NCI-H2171 treated with DMSO at 0.1 percent for 48 hours (cell line): ENCODE results near the gene CPT1A.

Experiments
- DNase-seq: peaks from one replicate; lab custom pipeline; 2025; lab: John Stamatoyannopoulos, UW

The CPT1A gene

DNA sequence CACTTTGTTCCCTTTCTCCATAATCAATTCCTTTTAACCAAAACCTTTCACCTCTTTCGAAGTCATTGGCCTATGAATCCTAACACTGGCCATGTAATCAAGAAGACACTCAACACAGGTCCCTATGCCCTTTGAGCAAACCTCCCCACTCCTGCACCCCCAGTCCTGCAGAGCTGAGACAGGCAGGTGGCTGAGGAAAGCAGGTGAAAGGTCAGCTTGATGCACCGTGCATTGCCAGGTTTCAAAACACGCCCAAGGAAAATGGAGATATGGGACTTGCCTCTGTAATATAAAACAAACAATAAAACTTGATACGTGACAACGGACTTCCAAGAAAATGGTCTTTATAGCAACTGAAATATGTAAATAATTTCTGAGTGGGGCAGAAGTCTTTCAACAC lies 10.6 kb downstream of the CPT1A start:
- peak; percentile 17 for DNase-seq

DNA sequence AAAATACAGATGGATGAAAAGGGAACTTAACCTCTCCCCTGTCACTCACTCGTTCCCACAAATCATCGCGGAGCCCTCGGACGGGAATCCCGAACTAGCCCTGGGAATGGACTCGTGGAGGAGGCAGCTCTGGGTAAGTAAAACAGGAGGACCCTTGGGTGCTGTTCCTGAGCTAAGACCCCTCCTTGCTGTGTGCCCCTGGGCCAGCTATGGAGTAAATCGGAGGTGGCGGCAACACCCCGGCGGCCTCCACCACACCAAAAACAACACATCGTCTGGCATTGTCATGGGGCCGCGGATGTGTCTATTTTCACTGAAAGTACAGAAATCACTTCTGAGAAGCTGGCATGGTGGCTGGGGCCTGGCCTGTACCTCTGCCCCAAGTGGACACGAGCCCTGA lies 12.1 kb downstream of the CPT1A start:
- DNase-seq = no peak

DNA sequence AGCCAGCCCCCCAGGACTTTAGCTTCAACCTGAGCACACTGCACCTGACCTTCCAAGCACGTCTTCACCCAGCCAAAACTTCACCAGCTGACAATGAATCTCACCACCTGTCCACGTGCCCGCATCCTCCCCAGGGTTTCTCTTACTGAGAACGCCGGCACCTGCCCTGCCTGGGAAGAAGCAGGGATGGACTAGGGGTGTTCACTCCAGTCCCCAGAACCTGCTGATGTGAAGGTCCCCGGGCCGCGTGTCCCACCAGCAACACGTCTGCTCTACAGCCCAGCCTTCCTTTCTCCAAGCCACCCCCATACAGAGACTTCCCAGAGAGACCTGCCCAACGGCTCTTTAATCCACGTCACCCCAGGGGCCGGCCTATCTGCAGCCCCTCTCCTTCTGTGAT lies 12.8 kb downstream of the CPT1A start:
- DNase-seq = peak; percentile 38

DNA sequence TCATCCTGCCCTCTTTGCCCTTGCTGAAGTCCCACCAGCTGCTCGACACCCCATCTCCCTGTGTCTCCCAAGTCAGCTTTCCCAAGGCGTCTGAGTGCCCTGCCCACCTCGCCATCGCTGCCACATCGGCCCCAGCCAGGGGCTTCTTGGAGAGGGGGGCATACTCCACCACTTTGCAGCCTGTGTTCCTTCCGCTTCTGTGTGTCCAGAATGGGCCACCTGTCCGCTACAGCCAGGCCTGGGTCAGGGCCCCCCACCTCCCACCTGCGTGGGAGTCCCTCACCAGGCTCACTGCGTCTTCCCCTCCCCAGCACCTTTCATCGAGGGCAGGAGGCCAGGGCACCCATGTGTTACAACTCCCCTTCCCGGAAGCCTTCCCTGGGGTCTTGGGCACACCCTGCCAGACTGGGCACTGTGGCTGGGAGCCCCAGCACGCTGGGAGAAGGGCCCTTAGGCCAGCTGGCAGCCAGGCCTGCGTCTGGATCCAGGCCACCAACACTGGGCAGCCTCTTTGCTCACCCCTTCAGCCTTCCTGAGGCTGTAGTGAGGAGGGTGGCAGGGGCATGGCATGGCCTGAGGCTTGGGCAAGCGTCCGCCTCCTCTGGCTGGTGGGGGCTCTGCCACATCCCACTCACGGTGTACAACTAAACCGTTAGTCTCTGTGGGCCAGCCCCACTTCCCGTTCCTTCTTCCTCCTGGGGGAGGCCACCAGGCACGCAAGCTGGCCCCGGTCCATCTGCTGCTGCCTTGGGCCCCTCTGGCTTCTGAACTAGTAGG lies 13.4 kb downstream of the CPT1A start:
- DNase-seq = no peak

DNA sequence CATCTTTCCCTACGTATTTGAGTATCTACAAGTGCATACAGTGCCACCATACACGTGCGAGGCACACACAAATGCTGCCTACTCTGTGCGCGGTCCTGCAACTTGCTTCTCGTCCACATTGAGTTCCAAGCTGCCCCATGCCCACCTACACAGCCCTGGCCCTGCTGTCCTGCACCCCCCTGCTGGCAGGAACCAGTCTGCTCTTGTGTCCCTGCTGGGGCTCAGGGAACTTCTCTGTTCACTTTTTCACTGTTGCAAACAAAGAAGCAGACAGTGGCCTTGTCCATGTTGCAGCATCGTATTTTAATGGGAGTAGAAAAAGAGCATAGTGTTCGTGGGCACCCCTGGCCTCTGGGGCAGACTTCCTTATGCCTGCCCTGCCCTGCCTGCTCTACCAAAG lies 14.0 kb downstream of the CPT1A start:
- DNase-seq = no peak

DNA sequence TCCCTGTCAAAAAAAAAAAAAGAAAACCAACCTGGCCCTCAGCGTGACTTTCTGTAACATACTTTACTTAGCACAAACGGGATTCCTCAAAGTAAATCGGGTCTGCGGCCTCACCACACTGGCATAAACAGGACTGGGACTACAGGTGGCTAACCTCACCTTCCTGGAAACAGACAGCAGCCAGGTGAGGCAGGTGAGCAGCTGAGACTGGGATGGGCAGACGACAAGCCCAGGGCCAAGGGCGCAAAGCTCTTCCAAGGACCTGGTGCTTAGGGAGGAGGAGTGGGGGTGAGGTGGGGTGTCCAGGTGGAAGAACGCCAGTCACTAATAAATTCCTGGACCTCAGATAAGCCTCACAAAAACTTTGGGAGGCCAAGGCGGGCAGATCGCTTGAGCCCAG lies 15.0 kb downstream of the CPT1A start:
- no peak for DNase-seq

DNA sequence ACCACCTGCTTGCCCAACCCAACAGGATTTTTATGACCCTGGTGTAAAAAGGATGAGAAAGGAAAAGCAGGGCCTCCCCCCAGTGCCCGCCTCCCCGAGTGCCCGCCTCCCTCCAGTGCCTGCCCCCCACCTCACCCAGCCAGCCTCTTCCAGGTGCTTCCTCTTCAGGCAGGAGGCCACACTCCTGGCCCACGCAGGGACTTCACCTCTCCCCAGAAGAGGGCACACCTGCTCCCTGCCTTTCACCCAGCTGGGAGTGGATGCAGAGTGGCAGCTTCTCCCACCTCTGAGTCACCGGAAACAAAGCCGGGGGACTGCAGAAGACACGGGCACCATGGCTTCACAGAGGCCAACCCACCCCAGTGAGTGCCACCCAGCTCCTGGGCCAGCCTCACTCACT lies 16.1 kb downstream of the CPT1A start:
- no peak for DNase-seq

DNA sequence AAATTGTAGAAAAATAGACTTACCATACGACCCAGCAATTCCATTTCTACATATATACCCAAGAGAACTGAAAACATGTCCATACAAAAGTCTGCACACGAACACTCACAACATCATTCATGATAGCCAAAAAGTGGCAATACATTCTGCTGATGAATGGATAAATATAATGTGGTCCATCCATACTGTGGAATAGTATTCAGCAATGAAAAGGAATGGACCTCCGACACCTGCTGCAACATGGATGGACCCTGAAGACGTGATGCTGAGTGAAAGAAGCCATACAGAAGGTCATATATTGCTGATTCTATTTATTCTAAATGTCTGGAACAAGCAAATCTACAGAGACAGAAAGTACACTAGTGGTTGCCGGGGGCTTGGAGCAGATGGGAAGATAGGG lies 19.2 kb downstream of the CPT1A start:
- DNase-seq = no peak

DNA sequence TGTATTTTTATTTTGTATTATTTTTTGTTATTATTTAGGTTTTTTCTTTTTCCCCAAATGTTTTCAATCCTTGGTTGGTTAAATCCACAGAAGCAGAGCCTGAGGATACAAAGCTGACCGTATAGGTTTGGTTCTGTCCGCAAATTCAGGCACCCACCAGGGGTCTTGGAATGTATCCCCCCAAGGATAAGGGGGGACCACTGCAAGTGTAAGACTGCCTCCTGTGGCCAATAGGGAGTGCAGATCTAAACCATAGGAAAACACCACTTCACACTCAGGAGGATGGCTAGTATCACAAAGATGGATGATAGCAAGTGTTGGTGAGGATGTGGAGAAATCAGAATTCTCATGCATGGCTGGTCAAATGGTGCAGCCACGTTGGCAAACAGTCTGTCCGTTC lies 20.0 kb downstream of the CPT1A start:
- no peak for DNase-seq

DNA sequence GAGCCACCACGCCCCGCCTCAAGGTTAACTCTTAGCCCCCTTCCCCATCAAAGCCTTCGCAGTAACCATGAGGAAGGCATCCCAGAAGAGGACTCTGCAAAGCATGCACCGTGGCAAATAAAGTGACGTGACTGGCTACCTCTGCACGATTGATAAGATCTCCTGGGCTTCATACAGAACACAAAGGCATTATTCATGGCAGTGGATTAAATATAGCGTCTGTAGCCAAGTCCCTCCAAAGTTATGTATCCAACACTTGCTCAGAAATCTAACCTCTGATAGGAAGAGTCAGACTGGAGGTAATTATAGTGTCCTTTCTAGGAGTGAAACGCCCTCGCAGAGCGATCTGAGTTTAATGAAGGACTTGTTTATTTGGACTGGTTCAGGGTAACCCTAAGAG lies 22.4 kb downstream of the CPT1A start:
- DNase-seq = no peak

DNA sequence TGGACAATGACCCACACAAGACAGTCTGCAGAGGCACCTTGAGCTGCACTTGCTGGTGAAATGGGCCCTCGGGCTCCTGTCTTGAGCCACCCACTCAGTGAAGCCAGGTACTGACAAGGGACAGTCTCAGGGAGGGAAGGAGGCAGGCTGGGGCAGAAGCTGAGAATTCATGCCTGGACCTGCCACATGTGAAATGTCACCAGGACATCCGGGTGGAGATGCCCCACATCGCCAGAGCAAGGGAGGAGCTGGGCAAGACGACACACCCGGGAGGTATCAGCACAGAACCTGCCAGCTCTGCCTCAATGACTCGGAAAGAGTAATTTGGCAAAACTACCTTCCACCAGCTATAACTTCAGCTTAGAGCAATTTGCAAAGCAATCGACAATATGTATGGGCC lies 23.5 kb downstream of the CPT1A start:
- no peak for DNase-seq

DNA sequence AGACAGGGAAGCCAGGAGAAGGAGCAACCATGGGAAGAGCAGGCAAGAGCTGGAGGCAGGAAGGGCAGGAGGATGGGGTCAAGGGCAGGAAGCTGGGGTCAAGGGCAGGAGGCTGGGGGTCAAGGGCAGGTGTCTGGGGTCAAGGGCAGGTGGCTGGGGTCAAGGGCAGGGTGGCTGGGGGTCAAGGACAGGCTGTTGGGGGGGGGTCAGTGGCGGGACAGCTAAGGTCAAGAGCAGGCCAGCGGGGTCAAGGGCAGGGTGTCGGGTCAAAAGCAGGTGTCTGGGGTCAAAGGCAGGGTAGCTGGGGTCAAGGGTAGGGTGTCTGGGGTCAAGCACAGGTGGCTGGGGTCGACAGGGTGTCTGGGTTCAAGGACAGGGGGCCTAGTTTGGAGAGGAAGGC lies 24.2 kb downstream of the CPT1A start:
- no peak for DNase-seq

DNA sequence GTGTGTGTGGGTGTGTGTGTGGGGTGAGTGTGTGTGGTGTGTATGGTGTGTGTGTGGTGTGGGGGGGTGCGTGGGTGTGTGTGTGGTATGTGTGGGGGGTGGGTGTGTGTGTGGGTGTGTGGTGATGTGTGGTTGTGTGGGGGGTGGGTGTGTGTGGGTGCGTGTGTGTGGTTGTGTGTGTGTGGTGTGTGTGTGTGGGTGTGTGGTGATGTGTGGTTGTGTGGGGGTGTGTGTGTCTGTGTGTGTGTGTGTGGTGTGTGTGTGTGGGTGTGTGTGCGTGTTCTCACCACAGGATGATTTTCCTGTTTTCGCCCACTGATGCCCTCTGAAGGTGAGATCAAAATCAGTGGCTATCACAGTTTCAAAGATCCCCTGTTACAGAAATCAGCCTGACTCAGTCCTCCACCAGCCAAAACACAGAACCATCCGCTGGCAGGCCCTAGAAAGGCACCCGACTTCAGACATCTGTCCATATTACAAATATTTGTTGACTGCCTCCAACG lies 24.7 kb downstream of the CPT1A start:
- DNase-seq = no peak

DNA sequence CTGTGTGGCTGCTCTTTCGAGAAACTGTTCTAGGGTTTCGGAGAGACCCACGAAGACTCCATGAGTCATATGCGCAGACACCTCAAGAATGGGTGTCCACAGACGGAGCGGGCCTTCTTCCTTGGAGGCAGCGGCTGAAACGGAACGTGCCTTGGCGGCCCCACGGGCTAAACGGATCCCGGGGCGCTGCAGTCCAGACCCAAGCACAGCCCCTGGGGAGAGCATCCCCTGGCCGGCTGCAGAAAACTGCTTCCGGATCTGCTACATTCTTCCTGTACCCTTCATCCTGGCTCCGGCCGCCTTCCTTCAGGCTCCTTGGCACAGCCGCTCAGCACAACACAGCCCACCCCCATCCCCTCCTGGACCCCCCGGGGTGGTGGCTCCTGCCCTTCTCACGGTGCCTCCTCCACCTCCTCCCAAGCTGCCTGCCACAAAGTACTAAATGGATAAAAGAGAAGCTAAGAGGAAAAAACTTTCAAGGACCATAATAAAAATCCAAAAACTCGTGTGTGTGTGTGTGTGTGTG lies 25.4 kb downstream of the CPT1A start:
- DNase-seq = no peak

DNA sequence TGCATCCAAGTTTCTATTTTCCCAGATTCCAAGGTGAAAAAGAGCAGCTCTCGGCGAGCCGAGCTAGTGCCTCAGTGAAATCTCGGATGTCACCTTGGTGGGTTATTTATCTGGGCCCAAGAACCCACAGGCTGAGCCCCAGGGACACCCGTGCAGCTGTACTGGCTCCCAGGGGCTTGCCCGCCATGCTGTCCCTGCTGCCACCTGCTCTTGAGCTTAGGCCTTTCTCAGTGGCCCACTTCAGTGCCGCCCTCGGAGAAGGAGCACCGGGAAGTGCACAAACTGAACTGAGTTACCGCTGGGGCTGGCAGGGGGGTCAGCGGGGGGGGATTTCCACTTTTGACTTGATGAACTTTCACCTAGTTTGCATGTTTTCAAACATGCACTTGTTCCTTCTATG lies 27.9 kb downstream of the CPT1A start:
- no peak for DNase-seq

DNA sequence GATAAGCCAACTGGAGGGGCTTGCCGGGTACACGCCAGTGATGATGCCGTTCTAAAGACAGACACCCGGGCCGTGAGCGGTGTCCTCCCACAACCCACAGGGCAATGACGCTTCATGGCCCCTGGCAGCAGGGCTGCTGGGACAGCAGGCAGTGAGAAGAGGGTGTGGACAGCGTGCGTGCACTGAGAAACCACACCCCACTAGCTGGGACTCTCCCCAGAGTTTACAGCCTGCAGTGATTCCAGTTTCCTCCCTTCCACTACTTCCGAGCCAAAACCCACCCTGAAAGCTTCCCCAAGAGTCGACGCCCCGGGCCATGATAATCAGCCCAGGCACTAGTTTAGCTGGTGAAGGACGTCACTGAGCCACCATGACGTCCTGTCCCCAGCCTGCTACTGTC lies 29.2 kb downstream of the CPT1A start:
- DNase-seq = no peak

DNA sequence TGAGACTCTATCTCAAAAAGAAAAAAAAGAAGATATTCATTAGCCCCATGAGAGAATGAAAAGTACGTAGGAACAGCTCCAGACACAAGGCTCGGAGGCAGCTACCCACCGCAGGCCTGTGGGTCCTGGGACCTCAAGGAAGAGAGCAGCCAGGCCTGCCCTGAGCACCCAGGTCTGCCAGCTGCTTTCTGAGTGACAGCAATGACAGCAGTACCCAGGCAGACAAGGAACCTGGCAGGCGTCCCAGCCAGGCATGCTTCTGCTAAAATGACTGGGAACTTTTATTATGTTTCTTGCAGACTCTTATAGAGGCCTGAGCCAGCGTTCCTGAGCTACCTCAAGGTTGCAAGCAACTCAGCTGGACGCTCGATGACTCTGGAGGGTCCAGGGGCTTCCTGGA lies 31.6 kb downstream of the CPT1A start:
- peak; percentile 46 for DNase-seq

DNA sequence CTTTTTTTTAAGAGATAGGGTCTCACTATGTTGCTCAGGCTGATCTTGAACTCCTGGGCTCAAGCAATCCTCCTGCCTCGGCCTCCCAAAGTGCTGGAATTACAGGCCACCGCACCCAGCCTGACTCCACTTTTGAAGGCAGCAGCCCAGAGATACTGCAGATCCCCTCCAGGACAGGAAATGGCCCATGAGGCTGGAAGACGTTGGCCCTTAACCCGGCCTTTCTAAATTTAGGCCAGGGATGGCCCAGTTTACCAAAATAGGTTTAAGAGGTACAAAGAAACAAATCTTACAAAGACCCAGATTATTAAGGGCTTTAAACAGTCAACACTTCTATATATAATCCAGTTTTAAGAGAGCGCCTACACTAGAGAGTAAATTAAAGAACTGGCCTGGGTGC lies 32.2 kb downstream of the CPT1A start:
- no peak for DNase-seq

DNA sequence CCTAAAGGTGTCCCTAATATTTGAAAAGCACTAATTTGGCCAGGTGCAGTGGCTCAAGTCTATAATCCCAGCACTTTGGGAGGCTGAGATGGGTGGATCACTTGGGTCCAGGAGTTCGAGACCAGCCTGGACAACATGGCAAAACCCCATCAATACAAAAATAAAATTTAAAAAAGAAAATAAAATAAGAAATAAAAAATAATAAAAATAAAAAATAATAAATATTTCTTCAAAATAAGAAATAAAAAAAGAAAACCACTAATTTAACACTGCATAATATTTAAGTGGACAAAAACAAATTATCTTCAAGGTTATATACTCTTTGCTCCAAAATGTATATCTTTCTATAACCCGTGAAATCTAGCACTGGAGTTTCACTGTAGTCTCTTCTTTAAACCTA lies 32.9 kb downstream of the CPT1A start:
- no peak for DNase-seq

DNA sequence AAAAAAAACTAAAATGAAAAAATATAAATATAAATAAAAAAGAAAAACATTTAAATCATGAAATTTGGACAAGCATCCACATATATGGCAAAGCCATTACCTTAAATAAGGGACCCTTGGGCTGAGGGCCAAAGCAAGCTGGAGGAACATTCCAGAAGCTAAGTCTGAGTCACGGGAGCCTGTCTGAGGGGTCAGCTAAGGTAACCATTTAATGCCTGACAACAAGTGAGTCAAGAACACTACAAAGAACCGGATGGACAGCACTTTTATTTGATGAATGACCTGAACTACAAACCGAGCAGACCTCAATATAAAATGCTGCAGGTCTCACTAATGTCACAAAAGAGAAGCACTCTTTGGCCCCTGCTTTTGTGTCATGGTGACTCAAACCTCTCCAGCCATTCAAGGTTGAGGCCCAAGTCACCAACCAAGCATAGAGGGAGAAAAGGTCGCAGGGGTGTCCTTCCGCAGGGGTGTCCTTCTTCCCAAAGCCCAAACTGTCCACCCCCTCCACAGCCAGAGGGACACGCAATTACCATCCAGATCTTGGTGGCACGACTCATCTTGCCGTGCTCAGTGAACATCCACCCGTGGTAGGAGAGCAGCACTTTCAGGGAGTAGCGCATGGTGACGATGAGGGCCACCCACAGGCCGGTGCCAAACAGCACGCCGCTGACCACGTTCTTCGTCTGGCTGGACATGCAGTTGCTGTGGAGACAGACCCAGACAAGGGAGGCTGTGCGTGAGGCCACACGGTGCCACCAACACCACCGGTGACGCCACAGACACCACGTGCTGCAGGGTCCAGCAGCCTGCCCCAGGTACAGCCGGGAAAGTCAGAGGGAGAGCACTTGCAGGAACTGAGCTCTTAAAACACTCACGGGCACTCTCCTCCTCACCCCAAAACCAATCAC lies 34.5 kb downstream of the CPT1A start:
- no peak for DNase-seq

DNA sequence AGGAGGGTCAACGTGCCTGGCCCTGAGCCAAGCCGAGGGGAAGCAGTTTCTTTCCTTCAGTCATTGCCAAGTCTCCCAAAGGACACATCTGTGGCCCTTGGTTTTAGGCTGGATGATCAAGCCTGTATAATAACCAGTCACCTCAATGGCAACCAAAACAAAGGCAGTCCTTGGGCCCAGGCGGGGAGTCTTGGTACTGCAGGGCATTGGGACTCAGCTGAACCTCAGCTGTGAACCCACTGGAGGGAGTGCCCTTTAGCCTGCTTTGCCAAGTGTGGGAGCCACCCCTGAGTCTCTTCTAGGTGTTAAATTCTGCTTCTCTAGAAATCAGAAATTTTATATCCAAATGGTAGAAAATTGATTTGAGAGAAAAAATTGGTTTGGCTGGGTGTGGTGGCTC lies 36.9 kb downstream of the CPT1A start:
- DNase-seq = no peak

DNA sequence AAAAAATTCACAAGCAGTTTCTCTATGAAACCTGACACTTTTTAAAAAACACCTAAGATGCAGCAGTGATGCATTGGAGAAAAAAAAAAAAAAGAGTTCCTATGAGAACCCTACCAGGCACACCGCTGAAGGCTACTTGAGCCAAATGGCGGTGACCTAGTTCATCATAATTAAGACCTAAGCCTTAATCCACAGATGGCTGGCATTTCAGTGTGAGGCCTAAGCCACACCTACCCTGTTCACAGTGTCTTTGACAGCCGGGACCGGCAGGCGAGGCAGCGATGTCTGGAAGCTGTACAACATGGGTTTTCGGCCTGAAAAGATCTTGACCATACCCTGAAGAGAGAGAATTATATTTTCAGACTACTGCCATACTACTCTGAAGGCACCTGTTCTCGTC lies 38.0 kb downstream of the CPT1A start:
- DNase-seq = no peak

DNA sequence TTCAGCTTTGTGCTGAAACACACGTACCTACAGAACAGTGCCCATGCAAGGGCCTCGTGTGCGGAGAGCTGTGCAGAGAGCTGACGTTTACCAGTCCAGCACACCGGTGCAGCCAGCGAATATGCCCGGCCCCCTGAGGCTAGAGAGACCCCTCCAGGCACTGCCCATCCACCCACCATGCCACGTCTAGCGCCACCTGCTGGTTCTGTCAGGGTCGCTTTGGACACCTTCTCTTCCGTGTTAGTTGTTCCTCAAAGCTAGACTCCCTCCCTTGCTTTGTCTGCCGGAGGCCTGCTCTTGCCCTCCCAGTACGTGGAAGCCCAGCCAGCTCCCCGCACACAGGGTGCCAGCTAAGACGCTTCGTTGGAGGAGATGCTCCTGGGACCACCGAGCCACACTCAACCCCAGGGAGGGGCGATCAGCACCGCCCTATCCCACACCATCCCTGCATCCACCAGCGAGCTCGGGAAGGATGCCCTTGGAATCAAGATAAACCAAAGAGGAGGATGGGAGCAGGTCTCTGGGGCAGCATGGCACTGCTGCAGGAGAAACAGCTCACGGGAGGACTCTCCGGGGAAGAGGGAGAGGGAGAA lies 43.4 kb downstream of the CPT1A start:
- DNase-seq = no peak
